ENCODE data around the gene SORBS1. TPM values are rescaled to one million over a fixed set of nuclear protein-coding genes. Genes with fewer than 3 reads are reported as not detected.

Gene SORBS1
- total and polyA plus RNA-seq, 9 of the 15 experiments (the other 6 are each of a cell fraction or from before 2014, with no cell fraction given): 2.0 to 13.3 (median 6.5) TPM

GRCh38 chr10:95295031-95295755 lies 266.0 kb downstream of the SORBS1 start (continued):
- peak; percentile 43; the same call in 1 of the 2 replicates for TF ChIP-seq ZBTB40 (IDR thresholded peaks at IDR 0.05)
- TF ChIP-seq ZBTB40 (CRISPR knock-in tag; IDR thresholded peaks at IDR 0.05): no peak
- TF ChIP-seq HDAC3 (IDR thresholded peaks at IDR 0.05; ENCODE audit: borderline replicate concordance, partially characterized antibody): peak; percentile 70
- 0 out of 2 replicates have a peak, but pooled peaks have one; percentile 40 for TF ChIP-seq CTBP1 (IDR thresholded peaks at IDR 0.05; ENCODE audit: borderline replicate concordance)
- peak; percentile 78 for TF ChIP-seq CXXC5 (CRISPR knock-in tag; IDR thresholded peaks at IDR 0.05)
- TF ChIP-seq GABPA (tag; conservative IDR thresholded peaks at IDR 0.05; ENCODE audit: low read depth): peak; percentile 68
- no peak for TF ChIP-seq PHB (CRISPR knock-in tag; IDR thresholded peaks at IDR 0.05)
- TF ChIP-seq ZKSCAN8 (CRISPR knock-in tag; IDR thresholded peaks at IDR 0.05): 0 out of 2 replicates have a peak, but pooled peaks have one; percentile 42
- peak in 1 of 2 experiments; percentile 89; a peak in 2 of 4 replicates for TF ChIP-seq UBTF (IDR thresholded peaks at IDR 0.05; ENCODE audit: borderline replicate concordance in 1 of 2, low read depth in 2 of 2, low read length in 2 of 2)
- 0 out of 2 replicates have a peak, but pooled peaks have one; percentile 55 for TF ChIP-seq ETV1 (tag; conservative IDR thresholded peaks at IDR 0.05; ENCODE audit: low read depth)
- no peak for TF ChIP-seq ZNF398 (CRISPR knock-in tag; IDR thresholded peaks at IDR 0.05)
